HUES64 (cell line): ENCODE results near the gene MICAL3.
"Not testable (repeated sequence)": the region's sequence is repeated elsewhere in the genome, so short reads cannot be mapped to it uniquely, and the experiment has no call there.

Source experiments
- H3K27ac ChIP-seq: 2 replicates; pipeline ENCODE4 v1.7.0; 2013; ENCODE audit warnings: low read depth, low read length, inconsistent platforms
- H3K27me3 ChIP-seq: 2 replicates; pipeline ENCODE4 v1.6.1; 2013; ENCODE audit warnings: mild to moderate bottlenecking, low read length; ENCODE audit not compliant: insufficient read depth
- H3K36me3 ChIP-seq: 2 replicates; pipeline ENCODE4 v1.6.1; 2013; ENCODE audit warnings: mild to moderate bottlenecking, low read length; ENCODE audit not compliant: insufficient read depth
- H3K4me1 ChIP-seq: 2 replicates; pipeline ENCODE4 v1.6.1; 2013; ENCODE audit warnings: mild to moderate bottlenecking, low read length, moderate library complexity; ENCODE audit not compliant: insufficient read depth
- H3K4me3 ChIP-seq: 2 replicates; pipeline ENCODE4 v1.5.1; 2013; ENCODE audit warnings: mild to moderate bottlenecking, low read length, moderate library complexity
- H3K9ac ChIP-seq: 2 replicates; pipeline ENCODE4 v1.6.1; 2013; ENCODE audit warnings: mild to moderate bottlenecking, low read depth, low read length
- H3K9me3 ChIP-seq: 2 replicates; pipeline ENCODE4 v1.6.1; 2013; ENCODE audit warnings: low read depth, low read length; ENCODE audit not compliant: insufficient read depth
- WGBS: fragments of 150-250, 120-280 bp; methylation state at CpG from one replicate; pipeline ENCODE4 v1.1.7; 2013; ENCODE audit warnings: missing lambda C conversion rate; 5-methylcytosine and 5-hydroxymethylcytosine counted together

Gene MICAL3

GRCh38 chr22:18067121-18067520 is 42.8 kb upstream of the MICAL3 start:
- Histone ChIP-seq H3K4me1 (no peaks in the 10 kb centered on the region), H3K27me3 (no peaks in the 10 kb centered on the region), H3K36me3 (no peaks in the 10 kb centered on the region), H3K9me3 (no peaks in the 10 kb centered on the region), H3K4me3 (no peak overlapping the region), H3K9ac (no peak overlapping the region), H3K27ac (no peak overlapping the region)
- WGBS, result 91% methylated on average over 3 of the region's 3 CpGs

GRCh38 chr22:18066181-18066859 is 42.0 kb upstream of the MICAL3 start:
- H3K4me1 ChIP-seq, result no peaks in the 10 kb centered on the region
- 88% methylated on average over 12 of the region's 12 CpGs for WGBS
- H3K27me3 ChIP-seq, result no peaks in the 10 kb centered on the region
- no peaks in the 10 kb centered on the region for H3K9me3 ChIP-seq
- H3K27ac ChIP-seq, result no peak overlapping the region
- no peaks in the 10 kb centered on the region for H3K36me3 ChIP-seq
- H3K9ac ChIP-seq, result no peak overlapping the region
- H3K4me3 ChIP-seq, result no peak overlapping the region

DNA sequence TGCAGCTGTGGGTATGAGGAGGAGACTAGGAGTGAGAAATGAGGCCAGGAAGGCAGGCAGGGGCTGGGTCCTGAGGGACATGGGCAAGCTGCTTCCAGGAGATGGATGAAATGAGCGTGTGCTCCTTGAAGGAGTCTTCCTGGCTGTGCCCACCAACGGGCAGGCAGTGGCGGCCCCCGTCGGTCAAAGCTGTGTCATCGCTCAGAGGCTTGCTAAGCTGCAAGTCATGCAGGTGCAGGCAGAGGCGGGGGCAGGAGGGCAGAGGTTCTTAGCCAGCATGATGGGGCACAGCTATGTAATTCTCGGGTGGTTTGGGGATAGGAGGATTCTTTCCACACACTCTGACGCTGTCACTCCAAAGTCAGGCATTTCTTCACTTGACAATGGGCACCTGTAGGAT is 40.9 kb upstream of the MICAL3 start:
- WGBS, result 76% methylated on average over 9 of the region's 9 CpGs
- Histone ChIP-seq H3K4me1 (peaks cover 3% of the 10 kb centered on the region; the same call in 1 of the 2 replicates), H3K36me3 (no peaks in the 10 kb centered on the region), H3K9me3 (no peaks in the 10 kb centered on the region), H3K4me3 (no peak overlapping the region), H3K27me3 (no peaks in the 10 kb centered on the region), H3K27ac (no peak overlapping the region), H3K9ac (no peak overlapping the region)

DNA sequence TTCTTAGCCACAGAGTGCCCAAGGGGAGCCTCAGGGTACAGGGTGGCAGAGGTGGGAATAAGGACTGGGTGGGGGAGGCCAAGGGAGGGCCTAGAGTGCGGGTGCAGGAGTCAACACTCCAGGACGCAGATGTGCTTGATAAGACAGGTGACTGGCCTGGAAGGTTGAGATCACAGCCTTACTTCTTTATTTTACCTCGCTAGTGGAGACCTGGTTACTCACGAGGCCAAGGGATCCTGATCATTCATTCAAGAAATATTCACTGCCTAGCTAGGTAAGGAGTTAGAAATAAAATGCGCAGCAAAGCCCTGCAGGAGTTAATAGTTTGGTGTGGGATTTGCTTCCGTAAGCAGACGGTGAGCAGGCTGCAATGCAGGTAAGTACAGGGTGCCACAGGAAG is 40.3 kb upstream of the MICAL3 start:
- peaks cover 3% of the 10 kb centered on the region; the same call in 1 of the 2 replicates for H3K4me1 ChIP-seq
- no peaks in the 10 kb centered on the region for H3K27me3 ChIP-seq
- 88% methylated on average over 5 of the region's 7 CpGs for WGBS
- no peak overlapping the region for H3K9ac ChIP-seq
- no peaks in the 10 kb centered on the region for H3K36me3 ChIP-seq
- no peaks in the 10 kb centered on the region for H3K9me3 ChIP-seq
- no peak overlapping the region for H3K27ac ChIP-seq
- no peak overlapping the region for H3K4me3 ChIP-seq

GRCh38 chr22:18063715-18064114 is 39.4 kb upstream of the MICAL3 start:
- H3K27me3 ChIP-seq, H3K4me3 ChIP-seq, H3K27ac ChIP-seq, H3K36me3 ChIP-seq, H3K4me1 ChIP-seq, H3K9ac ChIP-seq, H3K9me3 ChIP-seq: not testable (repeated sequence)
- 91% methylated on average over 6 of the region's 6 CpGs for WGBS

DNA sequence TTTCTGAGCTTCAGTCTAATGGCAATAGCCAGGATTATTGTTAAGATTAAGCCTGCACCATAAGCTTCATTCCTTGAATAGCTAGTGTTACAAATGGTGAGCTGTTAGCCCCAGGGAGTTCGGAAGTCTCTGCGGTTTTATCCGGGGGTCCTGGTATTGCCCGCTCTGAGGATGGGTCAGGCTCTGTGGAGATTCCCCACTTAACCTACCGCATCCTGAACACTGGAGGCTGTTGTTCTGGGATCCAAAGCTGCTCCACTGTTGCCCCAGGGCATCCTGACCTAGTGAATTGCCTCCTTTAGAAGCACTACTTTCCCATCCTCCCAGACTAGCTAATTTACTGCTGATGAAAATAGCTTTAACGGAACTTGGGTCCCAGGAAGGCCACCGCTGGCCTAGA is 38.9 kb upstream of the MICAL3 start:
- Histone ChIP-seq H3K9me3 (no peaks in the 10 kb centered on the region), H3K9ac (no peak overlapping the region), H3K27me3 (no peaks in the 10 kb centered on the region), H3K4me3 (no peak overlapping the region), H3K4me1 (peaks cover 3% of the 10 kb centered on the region; the same call in 1 of the 2 replicates), H3K27ac (no peak overlapping the region), H3K36me3 (no peaks in the 10 kb centered on the region)
- WGBS, result 83% methylated on average over 7 of the region's 7 CpGs

- WGBS, result 91% methylated on average over 3 of the region's 3 CpGs
- Histone ChIP-seq H3K4me3 (no peak overlapping the region), H3K4me1 (peaks cover 3% of the 10 kb centered on the region; the same call in 1 of the 2 replicates), H3K9me3 (no peaks in the 10 kb centered on the region), H3K36me3 (no peaks in the 10 kb centered on the region), H3K9ac (no peak overlapping the region), H3K27ac (no peak overlapping the region), H3K27me3 (no peaks in the 10 kb centered on the region)
These were observed 38.1 kb upstream of the MICAL3 start for GRCh38 chr22:18062421-18062820.

- no peak overlapping the region for H3K4me3 ChIP-seq
- no peaks in the 10 kb centered on the region for H3K27me3 ChIP-seq
- 83% methylated on average over 11 of the region's 13 CpGs for whole genome bisulfite sequencing
- no peaks in the 10 kb centered on the region for H3K36me3 ChIP-seq
- H3K9ac ChIP-seq, result no peak overlapping the region
- H3K4me1 ChIP-seq, result peaks cover 3% of the 10 kb centered on the region; the same call in 1 of the 2 replicates
- no peak overlapping the region for H3K27ac ChIP-seq
- H3K9me3 ChIP-seq, result no peaks in the 10 kb centered on the region
These were observed 36.6 kb upstream of the MICAL3 start for GRCh38 chr22:18060646-18061620.

GRCh38 chr22:18059991-18060390 is 35.6 kb upstream of the MICAL3 start:
- H3K4me1 ChIP-seq, result peaks cover 3% of the 10 kb centered on the region; the same call in 1 of the 2 replicates

DNA sequence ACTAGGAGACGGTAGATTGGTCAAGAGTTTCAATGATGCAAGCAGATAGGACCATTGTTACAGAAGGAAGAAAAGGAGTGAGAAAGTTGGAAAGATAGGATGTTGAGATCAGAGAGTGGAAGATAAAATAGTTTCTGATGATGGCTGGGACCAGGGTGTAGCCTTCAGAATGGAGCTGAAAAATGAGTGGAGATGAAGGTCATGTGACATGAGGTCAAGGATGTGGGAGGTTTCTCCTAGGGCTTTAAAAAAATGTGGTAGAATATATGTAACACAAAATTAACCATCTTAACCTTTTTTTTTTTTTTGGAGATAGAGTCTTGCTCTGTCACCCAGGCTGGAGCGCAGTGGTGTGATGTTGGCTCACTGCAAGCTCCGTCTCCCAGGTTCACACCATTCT is 35.1 kb upstream of the MICAL3 start:
- H3K4me3 ChIP-seq, result no peak overlapping the region
- H3K4me1 ChIP-seq, result peaks cover 3% of the 10 kb centered on the region; the same call in 1 of the 2 replicates
- H3K9me3 ChIP-seq, result no peaks in the 10 kb centered on the region
- no peaks in the 10 kb centered on the region for H3K27me3 ChIP-seq
- 98% methylated on average over 3 of the region's 3 CpGs for WGBS
- H3K27ac ChIP-seq, result no peak overlapping the region
- H3K9ac ChIP-seq, result no peak overlapping the region
- no peaks in the 10 kb centered on the region for H3K36me3 ChIP-seq

More at GRCh38 chr22:18059991-18060390, 35.6 kb upstream of the MICAL3 start:
- H3K9me3 ChIP-seq, result no peaks in the 10 kb centered on the region
- H3K9ac ChIP-seq, result no peak overlapping the region
- WGBS, result 87% methylated on average over 4 of the region's 5 CpGs
- H3K36me3 ChIP-seq, result no peaks in the 10 kb centered on the region
- H3K27ac ChIP-seq, result no peak overlapping the region
- H3K4me3 ChIP-seq, result no peak overlapping the region
- H3K27me3 ChIP-seq, result no peaks in the 10 kb centered on the region

DNA sequence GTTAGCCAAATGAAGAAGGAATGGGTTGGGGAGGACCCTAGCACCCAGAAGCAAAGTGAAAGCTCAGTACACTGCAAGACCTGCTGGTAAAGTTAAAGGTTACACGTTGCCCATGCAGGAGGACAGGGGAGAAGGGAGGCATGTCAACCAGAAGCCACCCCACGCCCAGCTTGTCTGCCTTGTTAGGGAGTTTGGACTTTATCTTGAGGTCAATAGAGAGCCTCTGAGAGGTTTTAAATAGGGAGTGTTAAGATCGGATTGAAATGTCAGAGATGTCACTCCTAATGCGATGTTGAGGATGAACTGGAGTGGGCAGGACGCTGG is 34.7 kb upstream of the MICAL3 start:
- Histone ChIP-seq H3K9ac (no peak overlapping the region), H3K4me1 (peaks cover 3% of the 10 kb centered on the region; the same call in 1 of the 2 replicates), H3K4me3 (no peak overlapping the region), H3K27me3 (no peaks in the 10 kb centered on the region), H3K27ac (no peak overlapping the region), H3K9me3 (no peaks in the 10 kb centered on the region), H3K36me3 (no peaks in the 10 kb centered on the region)
- WGBS, result 85% methylated on average over 5 of the region's 5 CpGs
